ENCODE data around the gene CAV1.

GRCh38 chr7:116516324-116516723, 8.5 kb upstream of the CAV1 start:
- no peak for TF ChIP-seq POLR2A (IDR thresholded peaks at IDR 0.05; ENCODE audit: low read depth, low read length)
- TF ChIP-seq TAF1 (IDR thresholded peaks at IDR 0.05; ENCODE audit: low read depth, low read length), result no peak
- no peak for TF ChIP-seq POLR2AphosphoS5 (IDR thresholded peaks at IDR 0.05; ENCODE audit: low read depth, low read length)
- no peak for TF ChIP-seq SPI1 (IDR thresholded peaks at IDR 0.05; ENCODE audit: low read depth, low read length)
- no peak for TF ChIP-seq POU2F2 (IDR thresholded peaks at IDR 0.05; ENCODE audit: low read depth, low read length)
- no peak for TF ChIP-seq PAX5 (IDR thresholded peaks at IDR 0.05; ENCODE audit: insufficient read depth, low read length, severe bottlenecking)

All from GM12891 (cell line).